Mammary epithelial cell (primary cell): ENCODE data around the gene ATP11A.

Source experiments
- CTCF ChIP-seq, 2 donors: IDR thresholded peaks in 1 of 2; conservative IDR thresholded peaks in 1 of 2; 2 replicates each; pipeline ENCODE4 v1.5.1; 2011 to 2012; ENCODE audit warnings: inconsistent platforms in 2 of 2, low read length in 2 of 2, mild to moderate bottlenecking in 2 of 2, control low read depth in 1 of 2, low read depth in 1 of 2; ENCODE audit not compliant: insufficient read depth in 1 of 2; ENCODE audit errors: extremely low read depth in 1 of 2
- EZH2 ChIP-seq: IDR thresholded peaks from 2 replicates; pipeline ENCODE4 v1.6.1; 2012; ENCODE audit warnings: low read length, inconsistent platforms, borderline replicate concordance

- TF ChIP-seq CTCF (conservative IDR thresholded peaks at IDR 0.05 in 1 of 2, IDR thresholded peaks at IDR 0.05 in 1 of 2; ENCODE audit: extremely low read depth in 1 of 2, insufficient read depth in 1 of 2, low read depth in 1 of 2, low read length in 2 of 2) (no peak), EZH2 (no peak)
Observed at GRCh38 chr13:112752211-112752610, 62.4 kb downstream of the ATP11A start.
